GM23338 (cell line): ENCODE data around the gene IL6ST. TPM values are rescaled to one million over a fixed set of nuclear protein-coding genes. Genes with fewer than 3 reads are reported as not detected.

ENCODE experiments used
- ATAC-seq: fragments of 200-7000 bp; cut with Tn5 transposase; 3 replicates; pipeline ENCODE4 v1.9.1; 2020
- DNase-seq: peaks from one replicate; pipeline ENCODE4 v3.0.0-alpha.2; 2015; ENCODE audit warnings: low spot score
- H2AFZ ChIP-seq: fragments of 200-600 bp; sonication (generic); 2 replicates; pipeline ENCODE4 v1.8.0; 2016; ENCODE audit warnings: antibody characterized with exemption, mild to moderate bottlenecking, moderate library complexity
- H3F3A ChIP-seq: fragments of 200-600 bp; sonication (generic); replicated peaks from 2 replicates; pipeline ENCODE4 v1.8.0; 2017; ENCODE audit warnings: antibody characterized with exemption, mixed run types, low read depth
- H3K27ac ChIP-seq: fragments of 200-600 bp; sonication (generic); 2 replicates; pipeline ENCODE4 v1.6.1; 2016; ENCODE audit warnings: low read depth
- H3K27me3 ChIP-seq: fragments of 200-600 bp; sonication (generic); 2 replicates; pipeline ENCODE4 v1.8.0; 2016; ENCODE audit warnings: mild to moderate bottlenecking, mixed run types, moderate library complexity; ENCODE audit not compliant: insufficient read depth
- H3K36me3 ChIP-seq: fragments of 200-600 bp; sonication (generic); 2 replicates; pipeline ENCODE4 v1.8.0; 2016; ENCODE audit warnings: mild to moderate bottlenecking; ENCODE audit not compliant: insufficient read depth
- H3K4me1 ChIP-seq: fragments of 200-600 bp; sonication (generic); 2 replicates; pipeline ENCODE4 v1.8.0; 2016; ENCODE audit warnings: mild to moderate bottlenecking, moderate library complexity; ENCODE audit not compliant: insufficient read depth
- H3K4me2 ChIP-seq: fragments of 200-600 bp; sonication (generic); 2 replicates; pipeline ENCODE4 v1.7.1; 2017; ENCODE audit warnings: mixed run types
- H3K4me3 ChIP-seq: fragments of 200-600 bp; sonication (generic); 2 replicates; pipeline ENCODE4 v1.6.1; 2016; ENCODE audit warnings: mixed run types
- H3K79me2 ChIP-seq: fragments of 200-600 bp; sonication (generic); replicated peaks from 2 replicates; pipeline ENCODE4 v1.8.0; 2017; ENCODE audit warnings: mild to moderate bottlenecking; ENCODE audit not compliant: insufficient read depth
- H3K9me2 ChIP-seq: fragments of 200-600 bp; sonication (generic); 2 replicates; pipeline ENCODE4 v1.8.0; 2017; ENCODE audit not compliant: insufficient read depth
- H4K20me1 ChIP-seq: fragments of 200-600 bp; sonication (generic); replicated peaks from 2 replicates; pipeline ENCODE4 v1.8.0; 2017; ENCODE audit warnings: mild to moderate bottlenecking; ENCODE audit not compliant: insufficient read depth
- H3K27ac Mint-ChIP-seq: 2 replicates; pipeline ENCODE4 v1.8.0; 2020; ENCODE audit warnings: inconsistent platforms, mild to moderate bottlenecking, moderate library complexity, mixed read lengths
- H3K27me3 Mint-ChIP-seq: 3 replicates; pipeline ENCODE4 v1.8.0; 2022; ENCODE audit warnings: low read depth, mild to moderate bottlenecking, moderate library complexity, mixed read lengths, inconsistent platforms; ENCODE audit not compliant: insufficient read depth, poor library complexity
- H3K36me3 Mint-ChIP-seq: 3 replicates; pipeline ENCODE4 v1.8.0; 2021; ENCODE audit warnings: low read depth, mild to moderate bottlenecking, inconsistent platforms, moderate library complexity, mixed read lengths
- H3K4me1 Mint-ChIP-seq: 3 replicates; pipeline ENCODE4 v1.8.0; 2020; ENCODE audit warnings: mild to moderate bottlenecking, inconsistent platforms, mixed read lengths
- H3K4me3 Mint-ChIP-seq: 3 replicates; pipeline ENCODE4 v1.8.0; 2021; ENCODE audit warnings: moderate library complexity, mild to moderate bottlenecking, inconsistent platforms, mixed read lengths
- H3K9me3 Mint-ChIP-seq: 3 replicates; pipeline ENCODE4 v1.8.0; 2020; ENCODE audit warnings: moderate library complexity, mild to moderate bottlenecking, inconsistent platforms, mixed read lengths
- CREB1 ChIP-seq: fragments of 250-450 bp; sonication (Bioruptor Pico); IDR thresholded peaks from 2 replicates; pipeline ENCODE4 v1.5.0; 2020; ENCODE audit warnings: low read depth, mild to moderate bottlenecking, moderate library complexity
- ETS1 ChIP-seq: IDR thresholded peaks from 2 replicates; pipeline ENCODE4 v1.6.1; 2016; ENCODE audit warnings: antibody characterized with exemption
- EZH2 ChIP-seq: fragments of 200-600 bp; sonication (generic); IDR thresholded peaks from one replicate; pipeline ENCODE4 v1.8.0; 2017; ENCODE audit warnings: antibody characterized with exemption, mild to moderate bottlenecking, low read depth; ENCODE audit not compliant: unreplicated experiment
- EZH2phosphoT487 ChIP-seq: fragments of 200-600 bp; sonication (generic); IDR thresholded peaks from one replicate; pipeline ENCODE4 v1.8.1; 2018; ENCODE audit warnings: antibody characterized with exemption; ENCODE audit not compliant: unreplicated experiment
- POLR2AphosphoS5 ChIP-seq: IDR thresholded peaks from 2 replicates; pipeline ENCODE4 v1.6.1; 2016; ENCODE audit warnings: antibody characterized with exemption, low read depth
- REST ChIP-seq: IDR thresholded peaks from one replicate; pipeline ENCODE4 v1.6.1; 2018; ENCODE audit warnings: antibody characterized with exemption; ENCODE audit not compliant: unreplicated experiment
- STAT1 ChIP-seq: IDR thresholded peaks from one replicate; pipeline ENCODE4 v1.6.1; 2016; ENCODE audit warnings: antibody characterized with exemption; ENCODE audit not compliant: unreplicated experiment
- ZNF114 ChIP-seq: fragments of 250-450 bp; sonication (Bioruptor Pico); IDR thresholded peaks from 2 replicates; pipeline ENCODE4 v1.5.0; 2020; ENCODE audit warnings: mild to moderate bottlenecking, moderate library complexity
- ZNF331 ChIP-seq: fragments of 250-450 bp; sonication (Bioruptor Pico); IDR thresholded peaks from 2 replicates; pipeline ENCODE4 v1.5.0; 2020; ENCODE audit warnings: low read depth, mild to moderate bottlenecking, moderate library complexity
- polyA plus RNA-seq: library from polyadenylated mRNA; unstranded; fragments of >200 nt; fragmentation: Nextera tagmentation; extraction: Ambion mirVana; gene quantifications from 2 replicates; pipeline ENCODE4 v1.2.1, GENCODE V29; 2016
- total RNA-seq: library from RNA; depleted of rRNA; stranded (reverse); fragments of >200 nt; shearing (Covaris generic); gene quantifications from 2 replicates; pipeline ENCODE4 v1.2.3, GENCODE V29; 2014

Gene IL6ST
- total and polyA plus RNA-seq, 2 experiments from 2014 or later, result 6.7 to 9.8 TPM

- no peaks in the 10 kb centered on the region for H3K9me2 ChIP-seq
- H3K4me2 ChIP-seq, result no peak overlapping the region
- H3K4me3 ChIP-seq, result no peak overlapping the region
- no peaks in the 10 kb centered on the region for H3F3A ChIP-seq
- H3K79me2 ChIP-seq, result no peaks in the 10 kb centered on the region
- H2AFZ ChIP-seq, result peak overlapping the region; percentile 72
- H3K27me3 Mint-ChIP-seq, result peaks cover 2% of the 10 kb centered on the region
- no peaks in the 10 kb centered on the region for H3K36me3 ChIP-seq
- no peaks in the 10 kb centered on the region for H3K4me1 ChIP-seq
- H3K27ac Mint-ChIP-seq, result no peak overlapping the region; the same call in 1 of the 2 replicates
- TF ChIP-seq POLR2AphosphoS5 (no peak), EZH2phosphoT487 (no peak), ZNF331 (CRISPR knock-in tag) (no peak)
- ATAC-seq (peak; percentile 32; the same call in 2 of the 3 replicates), DNase-seq (no peak)
- H3K9me3 Mint-ChIP-seq, result peaks cover 20% of the 10 kb centered on the region
- H3K4me1 Mint-ChIP-seq, result peaks cover 4% of the 10 kb centered on the region
- no peaks in the 10 kb centered on the region for H4K20me1 ChIP-seq
- no peak overlapping the region for H3K27ac ChIP-seq
- no peaks in the 10 kb centered on the region for H3K27me3 ChIP-seq
- peaks cover 16% of the 10 kb centered on the region for H3K36me3 Mint-ChIP-seq
- H3K4me3 Mint-ChIP-seq, result no peak overlapping the region
Measured at GRCh38 chr5:56012281-56012963, 17.7 kb upstream of the IL6ST start.

- H3K9me3 Mint-ChIP-seq, result peaks cover 20% of the 10 kb centered on the region
- ATAC-seq, result no peak
Measured at GRCh38 chr5:56011835-56012234, 17.1 kb upstream of the IL6ST start.

GRCh38 chr5:56010431-56010830 is 15.7 kb upstream of the IL6ST start:
- H3K27me3 Mint-ChIP-seq, result peaks cover 2% of the 10 kb centered on the region
- no peaks in the 10 kb centered on the region for H3K36me3 ChIP-seq
- no peak overlapping the region for H3K27ac ChIP-seq
- no peak overlapping the region for H2AFZ ChIP-seq
- H3K36me3 Mint-ChIP-seq, result peaks cover 9% of the 10 kb centered on the region; the same call in 2 of the 3 replicates
- H3K27me3 ChIP-seq, result no peaks in the 10 kb centered on the region
- no peaks in the 10 kb centered on the region for H3F3A ChIP-seq
- H4K20me1 ChIP-seq, result no peaks in the 10 kb centered on the region
- peaks cover 9% of the 10 kb centered on the region; the same call in 2 of the 3 replicates for H3K9me3 Mint-ChIP-seq
- H3K4me1 Mint-ChIP-seq, result peaks cover 4% of the 10 kb centered on the region
- no peak overlapping the region for H3K27ac Mint-ChIP-seq
- ATAC-seq (no peak), DNase-seq (no peak)
- H3K4me1 ChIP-seq, result no peaks in the 10 kb centered on the region
- H3K4me2 ChIP-seq, result no peak overlapping the region
- no peaks in the 10 kb centered on the region for H3K9me2 ChIP-seq
- H3K4me3 ChIP-seq, result no peak overlapping the region
- H3K4me3 Mint-ChIP-seq, result no peak overlapping the region
- no peaks in the 10 kb centered on the region for H3K79me2 ChIP-seq
- TF ChIP-seq REST, result no peak
- no peak for TF ChIP-seq CREB1 (CRISPR knock-in tag)
- TF ChIP-seq ZNF114 (CRISPR knock-in tag), result no peak
- TF ChIP-seq EZH2, result no peak
- no peak for TF ChIP-seq ETS1
- TF ChIP-seq EZH2phosphoT487, result no peak
- TF ChIP-seq STAT1, result no peak

More at GRCh38 chr5:56011835-56012234, 17.1 kb upstream of the IL6ST start:
- Histone ChIP-seq H3F3A (no peaks in the 10 kb centered on the region), H3K27ac (no peak overlapping the region), H3K9me2 (no peaks in the 10 kb centered on the region), H3K79me2 (no peaks in the 10 kb centered on the region), H3K36me3 (no peaks in the 10 kb centered on the region), H3K4me1 (no peaks in the 10 kb centered on the region), H3K4me3 (no peak overlapping the region), H4K20me1 (no peaks in the 10 kb centered on the region), H2AFZ (peak overlapping the region; percentile 72), H3K27me3 (no peaks in the 10 kb centered on the region), H3K4me2 (no peak overlapping the region)
- no peak overlapping the region for H3K4me3 Mint-ChIP-seq
- peaks cover 4% of the 10 kb centered on the region for H3K4me1 Mint-ChIP-seq
- H3K27ac Mint-ChIP-seq, result no peak overlapping the region
- peaks cover 16% of the 10 kb centered on the region for H3K36me3 Mint-ChIP-seq
- TF ChIP-seq ETS1 (no peak), ZNF114 (CRISPR knock-in tag) (no peak), POLR2AphosphoS5 (no peak)
- H3K27me3 Mint-ChIP-seq, result peaks cover 2% of the 10 kb centered on the region
- no peak for DNase-seq
